ENCODE data around the gene KRT72.

DNA sequence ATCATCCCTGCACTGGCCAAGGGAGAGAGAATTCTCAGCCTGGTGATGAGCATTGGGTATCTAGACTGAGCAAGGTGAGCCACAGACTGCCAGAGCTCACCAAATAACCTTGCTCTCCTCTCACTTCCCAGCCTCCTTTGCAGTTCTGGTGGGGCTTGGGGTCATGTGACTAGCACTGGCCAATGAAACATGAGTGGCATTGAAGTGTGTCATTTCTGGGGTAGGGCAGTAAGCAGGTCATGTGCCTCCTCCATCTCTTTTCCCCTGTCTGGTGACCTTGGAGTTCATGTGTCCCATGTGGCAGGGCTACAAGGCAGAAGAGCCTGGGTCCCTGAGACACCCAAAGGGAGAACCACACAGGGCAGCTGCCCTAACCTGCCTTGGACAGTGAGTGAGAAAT, 3.6 kb upstream of the KRT72 start:
- TF ChIP-seq, protein P1, sequence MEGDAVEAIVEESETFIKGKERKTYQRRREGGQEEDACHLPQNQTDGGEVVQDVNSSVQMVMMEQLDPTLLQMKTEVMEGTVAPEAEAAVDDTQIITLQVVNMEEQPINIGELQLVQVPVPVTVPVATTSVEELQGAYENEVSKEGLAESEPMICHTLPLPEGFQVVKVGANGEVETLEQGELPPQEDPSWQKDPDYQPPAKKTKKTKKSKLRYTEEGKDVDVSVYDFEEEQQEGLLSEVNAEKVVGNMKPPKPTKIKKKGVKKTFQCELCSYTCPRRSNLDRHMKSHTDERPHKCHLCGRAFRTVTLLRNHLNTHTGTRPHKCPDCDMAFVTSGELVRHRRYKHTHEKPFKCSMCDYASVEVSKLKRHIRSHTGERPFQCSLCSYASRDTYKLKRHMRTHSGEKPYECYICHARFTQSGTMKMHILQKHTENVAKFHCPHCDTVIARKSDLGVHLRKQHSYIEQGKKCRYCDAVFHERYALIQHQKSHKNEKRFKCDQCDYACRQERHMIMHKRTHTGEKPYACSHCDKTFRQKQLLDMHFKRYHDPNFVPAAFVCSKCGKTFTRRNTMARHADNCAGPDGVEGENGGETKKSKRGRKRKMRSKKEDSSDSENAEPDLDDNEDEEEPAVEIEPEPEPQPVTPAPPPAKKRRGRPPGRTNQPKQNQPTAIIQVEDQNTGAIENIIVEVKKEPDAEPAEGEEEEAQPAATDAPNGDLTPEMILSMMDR (tag by site-specific recombination; IDR thresholded peaks at IDR 0.05), result no peak
- TF ChIP-seq ZBTB7A (tag by site-specific recombination; IDR thresholded peaks at IDR 0.05; ENCODE audit: low read depth) (no peak), EGR2 (tag by site-specific recombination; IDR thresholded peaks at IDR 0.05; ENCODE audit: low read depth) (no peak)

Data from HEK293 (cell line).